HepG2 (cell line): Measurements from ENCODE around the gene SERPINE2. TPM values are rescaled to one million over a fixed set of nuclear protein-coding genes. Genes with fewer than 3 reads are reported as not detected.
A peak's percentile ranks its signal among the peaks of the same experiment; 100 is the strongest.

ENCODE experiments used
- ATAC-seq: fragments of 200-7000 bp; cut with Tn5 transposase; 3 replicates; pipeline ENCODE4 v1.9.1; 2020; ENCODE audit warnings: mild to moderate bottlenecking, moderate library complexity
- BruUV-seq: library from RNA; stranded (reverse); fragments of 400-500 nt; replicated peaks from 2 replicates; lab custom pipeline; 2021; lab: Mats Ljungman, UMichigan
- CTCF ChIA-PET: fragments of 300-600 bp; formaldehyde crosslinking; extraction: SDS; loops from one replicate; lab custom pipeline; 2021; ENCODE audit warnings: low total read pairs, inconsistent platforms, low intra/inter-chr PET ratio; lab: Yijun Ruan, JAX
- POLR2A ChIA-PET: fragments of 350-600 bp; sonication (Branson Sonifier 250); formaldehyde crosslinking; loops from one replicate; lab custom pipeline; 2020; ENCODE audit warnings: antibody characterized with exemption, inconsistent platforms; lab: Yijun Ruan, JAX
- DNase-seq: peaks from one replicate; pipeline ENCODE4 v3.0.0-alpha.2; 2015; ENCODE audit warnings: low spot score
- FAIRE-seq: peaks from 3 replicates; lab custom pipeline; 2011; peaks lifted over from hg19 to GRCh38; lab: Jason Lieb, UNC
- H2AFZ ChIP-seq: one replicate; pipeline ENCODE4 v1.6.1; 2011; ENCODE audit warnings: low read length, inconsistent platforms
- H3K27ac ChIP-seq: fragments of 300-600 bp; 3 replicates; pipeline ENCODE4 v1.8.0; 2011; ENCODE audit warnings: mixed run types, mild to moderate bottlenecking, mixed read lengths, low read length, inconsistent platforms; ENCODE audit not compliant: insufficient read depth; ENCODE audit errors: extremely low read length
- H3K27me3 ChIP-seq, 2 experiments: fragments of 200-600 bp in 1 of 2; 2 replicates in 1 of 2; 3 replicates in 1 of 2; pipeline versions ENCODE4 v1.6.0 to v1.8.0; 2011; ENCODE audit warnings: low read length in 2 of 2, mild to moderate bottlenecking in 2 of 2, moderate library complexity in 2 of 2, inconsistent platforms in 1 of 2; ENCODE audit not compliant: insufficient read depth in 2 of 2, control insufficient read depth in 1 of 2
- H3K36me3 ChIP-seq, 2 experiments: fragments of 200-600 bp in 1 of 2; replicated peaks in 1 of 2; 2 replicates in 1 of 2; 3 replicates in 1 of 2; pipeline versions ENCODE4 v1.5.1 to v1.8.0; 2011; ENCODE audit warnings: low read length in 2 of 2, inconsistent platforms in 1 of 2; ENCODE audit not compliant: insufficient read depth in 2 of 2, control insufficient read depth in 1 of 2
- H3K4me1 ChIP-seq: 2 replicates; pipeline ENCODE4 v1.5.1; 2012; ENCODE audit warnings: low read length, inconsistent platforms; ENCODE audit not compliant: insufficient read depth
- H3K4me2 ChIP-seq: 2 replicates; pipeline ENCODE4 v1.6.0; 2011; ENCODE audit warnings: low read depth, low read length, inconsistent platforms
- H3K4me3 ChIP-seq, 3 experiments: fragments of 200-600 bp in 1 of 3; sonication (generic), shearing (Covaris generic) in 1 of 3; replicated peaks in 1 of 3; 2 replicates each; pipeline ENCODE4 v1.5.1; 2011 to 2016; ENCODE audit warnings: low read length in 3 of 3, inconsistent platforms in 2 of 3, low read depth in 2 of 3, mild to moderate bottlenecking in 2 of 3, control low read depth in 1 of 3, mixed read lengths in 1 of 3; ENCODE audit not compliant: insufficient read depth in 1 of 3
- H3K79me2 ChIP-seq: one replicate; pipeline ENCODE4 v1.6.1; 2011; ENCODE audit warnings: low read length, inconsistent platforms; ENCODE audit not compliant: insufficient read depth
- H3K9ac ChIP-seq: 2 replicates; pipeline ENCODE4 v1.6.0; 2011; ENCODE audit warnings: mild to moderate bottlenecking, low read depth, low read length, inconsistent platforms; ENCODE audit not compliant: insufficient read depth
- H3K9me3 ChIP-seq: 2 replicates; pipeline ENCODE4 v1.5.1; 2012; ENCODE audit warnings: mild to moderate bottlenecking, low read length
- H4K20me1 ChIP-seq: 2 replicates; pipeline ENCODE4 v1.6.0; 2011; ENCODE audit warnings: inconsistent platforms, mild to moderate bottlenecking, low read length, moderate library complexity; ENCODE audit not compliant: insufficient read depth
- CC2D1A ChIP-seq: sonication (generic); formaldehyde crosslinking; IDR thresholded peaks from 2 replicates; pipeline ENCODE4 v1.8.1; 2023; ENCODE audit warnings: mild to moderate bottlenecking, missing genetic modification reagents
- FOXA3 ChIP-seq: IDR thresholded peaks from 2 replicates; pipeline ENCODE4 v1.6.1; 2016; ENCODE audit warnings: missing genetic modification reagents, missing compliant biosample characterization
- HNF4A ChIP-seq: sonication (generic); formaldehyde crosslinking; IDR thresholded peaks from 2 replicates; pipeline ENCODE4 v1.4.0; 2020; ENCODE audit warnings: missing genetic modification reagents
- NCOA2 ChIP-seq: sonication (generic); formaldehyde crosslinking; IDR thresholded peaks from 2 replicates; pipeline ENCODE4 v1.8.0; 2022; ENCODE audit warnings: inconsistent platforms
- PRDM15 ChIP-seq: sonication (generic); formaldehyde crosslinking; IDR thresholded peaks from 2 replicates; pipeline ENCODE4 v1.4.0; 2020; ENCODE audit warnings: missing genetic modification reagents
- PRPF4 ChIP-seq: fragments of 200-400 bp; formaldehyde crosslinking; IDR thresholded peaks from 2 replicates; pipeline ENCODE4 v1.6.1; 2016; ENCODE audit warnings: low read length, low read depth; ENCODE audit not compliant: poor library complexity, severe bottlenecking
- SAP130 ChIP-seq: IDR thresholded peaks from 2 replicates; pipeline ENCODE4 v1.6.1; 2016; ENCODE audit warnings: low read depth
- TBX2 ChIP-seq: sonication (generic); formaldehyde crosslinking; IDR thresholded peaks from 2 replicates; pipeline ENCODE4 v1.5.0; 2020; ENCODE audit warnings: missing genetic modification reagents, mild to moderate bottlenecking, borderline replicate concordance
- ZBTB8A ChIP-seq: sonication (generic); formaldehyde crosslinking; IDR thresholded peaks from 2 replicates; pipeline ENCODE4 v1.4.0; 2020; ENCODE audit warnings: mild to moderate bottlenecking, low read depth, missing genetic modification reagents, borderline replicate concordance
- ZNF772 ChIP-seq: sonication (generic); formaldehyde crosslinking; IDR thresholded peaks from 2 replicates; pipeline ENCODE4 v1.5.0; 2020; ENCODE audit warnings: mild to moderate bottlenecking, missing genetic modification reagents
- ZSCAN29 ChIP-seq: sonication (generic); formaldehyde crosslinking; conservative IDR thresholded peaks from 2 replicates; pipeline ENCODE4 v1.4.0; 2020; ENCODE audit warnings: mild to moderate bottlenecking, missing genetic modification reagents
- WGBS: methylation state at CpG from one replicate; pipeline ENCODE4 v1.1.6; 2017; ENCODE audit warnings: low lambda C conversion rate; 5-methylcytosine and 5-hydroxymethylcytosine counted together
- in situ Hi-C: cut with HindIII; loops from 2 replicates; pipeline ENCODE4 v1.10.0; 2017; ENCODE audit warnings: low pct_unique_long_range_greater_than_20kb; ENCODE audit not compliant: extremely low pct_ligation_motif_present
- intact Hi-C: fragments of 100-400 bp; cut with micrococcal nuclease; formaldehyde crosslinking; loops from one replicate; pipeline ENCODE4 v1.10.0; 2022; ENCODE audit not compliant: unreplicated experiment
- polyA plus RNA-seq, 8 experiments: library from polyadenylated mRNA; depleted of rRNA in 3 of 8; stranded (reverse) in 7 of 8; unstranded in 1 of 8; fragments of >200 nt; fragmentation: Illumina TruSeq in 4 of 8; extraction: Trizol in 4 of 8; gene quantifications; 2 replicates each; pipeline versions ENCODE4 v1.2.1 to v1.2.3, GENCODE V29; 2011 to 2016; ENCODE audit warnings: low read depth in 4 of 8, missing spikeins in 1 of 8, mixed read lengths in 1 of 8; ENCODE audit not compliant: insufficient read depth in 1 of 8
- total RNA-seq, 5 experiments: library from RNA; depleted of rRNA; stranded (reverse); fragments of >200 nt; fragmentation: Illumina TruSeq; extraction: Trizol; gene quantifications; 2 replicates each; pipeline ENCODE4 v1.2.3, GENCODE V29; 2016; ENCODE audit warnings: low read depth in 1 of 5
- TF ChIP-seq, protein P1 (sequence below): sonication (generic); formaldehyde crosslinking; IDR thresholded peaks from 2 replicates; pipeline ENCODE4 v1.8.1; 2023; ENCODE audit warnings: mild to moderate bottlenecking, missing genetic modification reagents, borderline replicate concordance
- TF ChIP-seq, protein P2 (sequence below): sonication (generic); formaldehyde crosslinking; IDR thresholded peaks from 2 replicates; pipeline ENCODE4 v1.4.0; 2020; ENCODE audit warnings: mild to moderate bottlenecking, missing genetic modification reagents
- TF ChIP-seq, protein P3 (sequence below): sonication (generic); formaldehyde crosslinking; IDR thresholded peaks from 2 replicates; pipeline ENCODE4 v1.8.0; 2023; ENCODE audit warnings: mild to moderate bottlenecking, missing genetic modification reagents

Gene SERPINE2
- total and polyA plus RNA-seq, 2 of the 13 experiments (the other 11 are each of a cell fraction or from before 2014, with no cell fraction given): 7.9 to 18.1 TPM

DNA sequence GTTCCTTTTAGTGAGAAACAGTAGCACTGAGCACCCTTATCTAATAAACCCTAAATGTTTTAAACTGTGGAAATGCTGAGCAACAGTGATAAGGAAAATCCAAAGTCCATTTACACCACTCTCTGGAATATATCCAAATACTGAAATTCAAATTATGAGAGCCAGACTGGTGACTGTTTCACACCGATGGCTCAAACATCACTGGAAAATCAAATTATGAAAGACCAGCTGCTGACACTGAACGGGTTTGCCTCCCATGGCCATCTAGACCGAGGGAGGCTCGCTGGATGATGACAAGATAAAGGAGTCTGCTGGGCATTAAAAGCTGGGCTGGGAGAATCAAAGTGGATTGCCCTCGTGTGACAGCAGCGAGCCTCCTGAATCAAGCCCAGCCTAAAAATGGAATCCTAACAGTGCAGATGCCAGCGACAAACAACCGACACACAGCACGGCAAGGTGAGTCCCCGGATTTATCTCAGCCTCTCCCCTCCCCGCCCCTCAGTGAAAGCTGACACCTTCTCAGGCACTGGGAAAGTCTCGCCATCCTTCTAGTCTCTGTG, 30.3 kb downstream of the SERPINE2 start:
- WGBS: 28% methylated on average over 11 of the region's 12 CpGs
- Histone ChIP-seq H3K4me2 (peak overlapping the region; percentile 58), H3K79me2 (no peaks in the 10 kb centered on the region), H3K9me3 (no peaks in the 10 kb centered on the region), H3K27ac (no peak overlapping the region), H2AFZ (no peak overlapping the region), H3K27me3 (no peaks in the 10 kb centered on the region), H3K4me3 (peak overlapping the region in 2 of 3 experiments; percentile 12 to 15; a peak in 3 of 6 replicates), H4K20me1 (no peaks in the 10 kb centered on the region), H3K4me1 (peaks cover 34% of the 10 kb centered on the region), H3K9ac (no peak overlapping the region), H3K36me3 (no peaks in the 10 kb centered on the region)
- DNase-seq (peak; percentile 53), FAIRE-seq (no peak), ATAC-seq (peak; percentile 84)
- BruUV-seq: no TSS peak
- CTCF ChIA-PET: no interaction called here
- intact Hi-C loops: no loop called here
- in situ Hi-C loops: no loop called here
- POLR2A ChIA-PET: interaction anchor here (0.8 to 1.9 kb wide), 6 partner anchors 11 to 137 kb away, joined by 3 to 7 read pairs (median 4); no protein-coding TSS in a partner anchor
- TF ChIP-seq FOXA3 (CRISPR knock-in tag) (peak; percentile 39; the same call in 1 of the 2 replicates), ZBTB8A (CRISPR knock-in tag) (no peak), HNF4A (CRISPR knock-in tag) (peak; percentile 54), PRDM15 (no peak), CC2D1A (CRISPR knock-in tag) (0 out of 2 replicates have a peak, but pooled peaks have one; percentile 28), SAP130 (CRISPR knock-in tag) (0 out of 2 replicates have a peak, but pooled peaks have one; percentile 7), NCOA2 (CRISPR knock-in tag) (peak; percentile 42; the same call in 1 of the 2 replicates), PRPF4 (peak; percentile 68), ZSCAN29 (CRISPR knock-in tag) (0 out of 2 replicates have a peak, but pooled peaks have one; percentile 36), TBX2 (CRISPR knock-in tag) (peak; percentile 63; the same call in 1 of the 2 replicates), ZNF772 (no peak)
- TF ChIP-seq, protein P1, sequence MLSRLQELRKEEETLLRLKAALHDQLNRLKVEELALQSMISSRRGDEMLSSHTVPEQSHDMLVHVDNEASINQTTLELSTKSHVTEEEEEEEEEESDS (CRISPR knock-in tag): no peak
- TF ChIP-seq, protein P2, sequence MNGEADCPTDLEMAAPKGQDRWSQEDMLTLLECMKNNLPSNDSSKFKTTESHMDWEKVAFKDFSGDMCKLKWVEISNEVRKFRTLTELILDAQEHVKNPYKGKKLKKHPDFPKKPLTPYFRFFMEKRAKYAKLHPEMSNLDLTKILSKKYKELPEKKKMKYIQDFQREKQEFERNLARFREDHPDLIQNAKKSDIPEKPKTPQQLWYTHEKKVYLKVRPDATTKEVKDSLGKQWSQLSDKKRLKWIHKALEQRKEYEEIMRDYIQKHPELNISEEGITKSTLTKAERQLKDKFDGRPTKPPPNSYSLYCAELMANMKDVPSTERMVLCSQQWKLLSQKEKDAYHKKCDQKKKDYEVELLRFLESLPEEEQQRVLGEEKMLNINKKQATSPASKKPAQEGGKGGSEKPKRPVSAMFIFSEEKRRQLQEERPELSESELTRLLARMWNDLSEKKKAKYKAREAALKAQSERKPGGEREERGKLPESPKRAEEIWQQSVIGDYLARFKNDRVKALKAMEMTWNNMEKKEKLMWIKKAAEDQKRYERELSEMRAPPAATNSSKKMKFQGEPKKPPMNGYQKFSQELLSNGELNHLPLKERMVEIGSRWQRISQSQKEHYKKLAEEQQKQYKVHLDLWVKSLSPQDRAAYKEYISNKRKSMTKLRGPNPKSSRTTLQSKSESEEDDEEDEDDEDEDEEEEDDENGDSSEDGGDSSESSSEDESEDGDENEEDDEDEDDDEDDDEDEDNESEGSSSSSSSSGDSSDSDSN (CRISPR knock-in tag): 0 out of 2 replicates have a peak, but pooled peaks have one; percentile 21
- TF ChIP-seq, protein P3, sequence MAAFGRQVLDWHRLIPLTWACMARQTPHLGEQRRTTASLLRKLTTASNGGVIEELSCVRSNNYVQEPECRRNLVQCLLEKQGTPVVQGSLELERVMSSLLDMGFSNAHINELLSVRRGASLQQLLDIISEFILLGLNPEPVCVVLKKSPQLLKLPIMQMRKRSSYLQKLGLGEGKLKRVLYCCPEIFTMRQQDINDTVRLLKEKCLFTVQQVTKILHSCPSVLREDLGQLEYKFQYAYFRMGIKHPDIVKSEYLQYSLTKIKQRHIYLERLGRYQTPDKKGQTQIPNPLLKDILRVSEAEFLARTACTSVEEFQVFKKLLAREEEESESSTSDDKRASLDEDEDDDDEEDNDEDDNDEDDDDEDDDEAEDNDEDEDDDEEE: no peak
